DOHH2 (cell line): Measurements from ENCODE around the gene CR1.
"Not testable (repeated sequence)": the region's sequence is repeated elsewhere in the genome, so short reads cannot be mapped to it uniquely, and the experiment has no call there.

ENCODE experiments used
- H3F3A ChIP-seq: fragments of 200-600 bp; sonication (generic), shearing (Covaris generic); 2 replicates; pipeline ENCODE4 v1.6.0; 2016; ENCODE audit warnings: antibody characterized with exemption, mild to moderate bottlenecking; ENCODE audit not compliant: control insufficient read depth, insufficient read depth
- H3K27ac ChIP-seq: fragments of 200-600 bp; sonication (generic); 2 replicates; pipeline ENCODE4 v1.5.1; 2014; ENCODE audit warnings: low read depth, mild to moderate bottlenecking, low read length, moderate library complexity
- H3K27me3 ChIP-seq: fragments of 200-600 bp; sonication (generic); 2 replicates; pipeline ENCODE4 v1.6.1; 2014; ENCODE audit warnings: mild to moderate bottlenecking, low read length, mixed read lengths; ENCODE audit not compliant: control insufficient read depth
- H3K36me3 ChIP-seq: fragments of 200-600 bp; sonication (generic); 2 replicates; pipeline ENCODE4 v1.6.1; 2014; ENCODE audit warnings: mild to moderate bottlenecking, low read length, moderate library complexity, mixed read lengths; ENCODE audit not compliant: control insufficient read depth
- H3K4me1 ChIP-seq: fragments of 200-600 bp; sonication (generic); 2 replicates; pipeline ENCODE4 v1.6.1; 2014; ENCODE audit warnings: mild to moderate bottlenecking, low read length, mixed read lengths; ENCODE audit not compliant: control insufficient read depth
- H3K4me2 ChIP-seq: fragments of 200-600 bp; sonication (generic); 2 replicates; pipeline ENCODE4 v1.6.0; 2014; ENCODE audit warnings: mild to moderate bottlenecking, low read length, moderate library complexity
- H3K4me3 ChIP-seq: fragments of 200-600 bp; sonication (generic); 2 replicates; pipeline ENCODE4 v1.5.1; 2014; ENCODE audit warnings: mild to moderate bottlenecking, low read length, mixed read lengths
- H3K79me2 ChIP-seq: fragments of 200-600 bp; sonication (generic); 2 replicates; pipeline ENCODE4 v1.6.1; 2014; ENCODE audit warnings: mild to moderate bottlenecking, low read length, mixed read lengths; ENCODE audit not compliant: control insufficient read depth
- H3K9me2 ChIP-seq: fragments of 200-600 bp; sonication (generic); replicated peaks from 2 replicates; pipeline ENCODE4 v1.6.1; 2014; ENCODE audit warnings: mild to moderate bottlenecking, low read length, mixed read lengths; ENCODE audit not compliant: control insufficient read depth
- H3K9me3 ChIP-seq: fragments of 200-600 bp; sonication (generic); 2 replicates; pipeline ENCODE4 v1.6.1; 2014; ENCODE audit warnings: antibody characterized with exemption, low read length, mixed read lengths; ENCODE audit not compliant: control insufficient read depth, insufficient read depth
- H4K20me1 ChIP-seq: fragments of 200-600 bp; sonication (generic); 2 replicates; pipeline ENCODE4 v1.6.0; 2014; ENCODE audit warnings: low read depth, mild to moderate bottlenecking, antibody characterized with exemption, low read length, moderate library complexity; ENCODE audit not compliant: control insufficient read depth, insufficient read depth
- EZH2phosphoT487 ChIP-seq: fragments of 200-600 bp; sonication (generic); IDR thresholded peaks from 2 replicates; pipeline ENCODE4 v1.6.1; 2017; ENCODE audit warnings: borderline replicate concordance, mild to moderate bottlenecking, antibody characterized with exemption, low read length, moderate library complexity, mixed read lengths
- TF ChIP-seq, protein P1 (sequence below): fragments of 200-600 bp; sonication (generic); IDR thresholded peaks from one replicate; pipeline ENCODE4 v1.5.1; 2014; ENCODE audit warnings: antibody characterized with exemption, mild to moderate bottlenecking, low read depth, low read length; ENCODE audit not compliant: poor library complexity, severe bottlenecking

The CR1 gene

DNA sequence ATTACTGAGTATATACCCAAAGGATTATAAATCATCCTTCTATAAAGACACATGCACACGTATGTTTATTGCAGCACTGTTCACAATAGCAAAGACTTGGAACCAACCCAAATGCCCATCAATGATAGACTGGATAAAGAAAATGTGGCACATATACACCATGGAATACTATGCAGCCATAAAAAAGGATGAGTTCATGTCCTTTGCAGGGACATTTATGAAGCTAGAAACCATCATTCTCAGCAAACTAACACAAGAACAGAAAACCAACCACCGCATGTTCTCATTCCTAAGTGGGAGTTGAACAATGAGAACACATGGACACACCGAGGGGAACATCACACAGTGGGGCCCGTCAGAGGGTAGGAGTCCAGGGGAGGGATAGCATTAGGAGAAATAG lies 98.1 kb downstream of the CR1 start:
- H4K20me1 ChIP-seq, H3K4me3 ChIP-seq, H3K27me3 ChIP-seq, H3K4me1 ChIP-seq, H3K4me2 ChIP-seq, H3K36me3 ChIP-seq, H3K9me2 ChIP-seq, H3K9me3 ChIP-seq, H3F3A ChIP-seq, H3K79me2 ChIP-seq, H3K27ac ChIP-seq: not testable (repeated sequence)

DNA sequence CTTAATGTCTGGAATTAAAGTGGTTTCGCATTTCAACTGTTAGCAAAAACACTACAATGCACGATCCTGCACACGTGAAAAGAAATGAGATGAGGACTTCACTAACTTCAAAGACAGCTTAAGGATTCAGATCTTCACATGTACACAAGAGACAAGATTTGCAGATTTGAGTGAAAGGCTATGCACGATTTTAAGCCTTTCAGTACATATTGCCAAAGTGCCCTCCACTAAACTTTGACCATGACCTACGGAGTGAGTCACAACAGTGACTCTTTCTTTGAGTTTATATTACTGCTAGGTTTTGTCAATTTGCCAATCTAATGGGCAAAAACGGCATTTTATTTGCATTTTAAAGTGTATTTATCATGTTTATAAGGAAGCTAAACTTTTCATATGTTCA lies 107.8 kb downstream of the CR1 start:
- Histone ChIP-seq H3K4me1 (no peaks in the 10 kb centered on the region), H3K9me2 (no peaks in the 10 kb centered on the region), H3K9me3 (no peaks in the 10 kb centered on the region), H4K20me1 (no peaks in the 10 kb centered on the region), H3K27ac (no peak overlapping the region), H3K36me3 (no peaks in the 10 kb centered on the region), H3K4me2 (no peak overlapping the region), H3K4me3 (no peak overlapping the region), H3F3A (no peaks in the 10 kb centered on the region), H3K79me2 (no peaks in the 10 kb centered on the region), H3K27me3 (no peaks in the 10 kb centered on the region; the same call in none of the 2 replicates)
- TF ChIP-seq, protein P1, sequence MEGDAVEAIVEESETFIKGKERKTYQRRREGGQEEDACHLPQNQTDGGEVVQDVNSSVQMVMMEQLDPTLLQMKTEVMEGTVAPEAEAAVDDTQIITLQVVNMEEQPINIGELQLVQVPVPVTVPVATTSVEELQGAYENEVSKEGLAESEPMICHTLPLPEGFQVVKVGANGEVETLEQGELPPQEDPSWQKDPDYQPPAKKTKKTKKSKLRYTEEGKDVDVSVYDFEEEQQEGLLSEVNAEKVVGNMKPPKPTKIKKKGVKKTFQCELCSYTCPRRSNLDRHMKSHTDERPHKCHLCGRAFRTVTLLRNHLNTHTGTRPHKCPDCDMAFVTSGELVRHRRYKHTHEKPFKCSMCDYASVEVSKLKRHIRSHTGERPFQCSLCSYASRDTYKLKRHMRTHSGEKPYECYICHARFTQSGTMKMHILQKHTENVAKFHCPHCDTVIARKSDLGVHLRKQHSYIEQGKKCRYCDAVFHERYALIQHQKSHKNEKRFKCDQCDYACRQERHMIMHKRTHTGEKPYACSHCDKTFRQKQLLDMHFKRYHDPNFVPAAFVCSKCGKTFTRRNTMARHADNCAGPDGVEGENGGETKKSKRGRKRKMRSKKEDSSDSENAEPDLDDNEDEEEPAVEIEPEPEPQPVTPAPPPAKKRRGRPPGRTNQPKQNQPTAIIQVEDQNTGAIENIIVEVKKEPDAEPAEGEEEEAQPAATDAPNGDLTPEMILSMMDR: no peak
- TF ChIP-seq EZH2phosphoT487: no peak

DNA sequence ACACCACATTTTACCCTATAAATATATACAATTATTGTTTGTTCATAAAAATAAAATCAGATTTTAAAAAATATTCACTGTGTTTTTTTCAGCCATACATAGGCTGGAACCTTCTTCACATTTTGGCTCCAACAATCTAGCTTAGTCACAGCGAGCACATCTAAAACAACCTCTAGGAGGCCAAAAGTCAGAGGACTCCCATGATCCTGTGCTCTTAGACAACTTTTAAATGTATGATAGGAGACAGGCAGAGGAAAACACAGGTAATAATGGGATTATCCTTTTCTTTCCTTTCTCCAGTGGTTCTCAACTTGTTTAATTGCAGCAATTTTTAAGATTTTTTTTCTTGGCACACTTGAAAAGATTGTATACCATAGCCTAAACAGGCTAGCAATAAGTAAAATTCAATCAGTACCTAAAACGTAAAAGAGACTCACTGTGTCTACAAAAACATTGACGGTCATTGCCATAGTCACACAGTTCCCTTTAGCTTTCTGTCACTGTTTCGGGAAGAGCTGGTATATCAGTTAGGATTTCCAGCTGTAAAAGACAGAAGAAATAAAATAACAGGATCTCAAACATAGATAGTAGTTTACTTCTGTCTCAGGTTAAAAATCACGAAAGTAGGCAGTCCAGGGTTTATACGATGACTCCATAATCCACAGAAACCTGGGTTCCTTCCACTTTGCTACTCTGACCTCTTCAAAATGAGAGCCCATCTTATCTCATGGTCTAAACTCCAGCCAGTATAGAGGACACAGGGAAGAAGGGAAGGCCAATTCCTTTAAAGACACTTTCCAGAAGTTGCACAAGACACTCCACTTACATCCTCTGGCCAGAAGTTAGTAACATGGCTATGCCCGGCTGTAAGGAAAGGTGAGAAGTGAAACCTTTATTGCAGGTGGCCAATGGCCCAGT lies 109.7 kb downstream of the CR1 start:
- Histone ChIP-seq H4K20me1 (no peaks in the 10 kb centered on the region), H3K27me3 (no peaks in the 10 kb centered on the region; the same call in none of the 2 replicates), H3K4me2 (no peak overlapping the region), H3K9me2 (no peaks in the 10 kb centered on the region), H3F3A (no peaks in the 10 kb centered on the region), H3K36me3 (no peaks in the 10 kb centered on the region), H3K4me3 (no peak overlapping the region), H3K9me3 (no peaks in the 10 kb centered on the region), H3K79me2 (no peaks in the 10 kb centered on the region), H3K4me1 (no peaks in the 10 kb centered on the region), H3K27ac (no peak overlapping the region)
- TF ChIP-seq, protein P1: no peak
- no peak for TF ChIP-seq EZH2phosphoT487

DNA sequence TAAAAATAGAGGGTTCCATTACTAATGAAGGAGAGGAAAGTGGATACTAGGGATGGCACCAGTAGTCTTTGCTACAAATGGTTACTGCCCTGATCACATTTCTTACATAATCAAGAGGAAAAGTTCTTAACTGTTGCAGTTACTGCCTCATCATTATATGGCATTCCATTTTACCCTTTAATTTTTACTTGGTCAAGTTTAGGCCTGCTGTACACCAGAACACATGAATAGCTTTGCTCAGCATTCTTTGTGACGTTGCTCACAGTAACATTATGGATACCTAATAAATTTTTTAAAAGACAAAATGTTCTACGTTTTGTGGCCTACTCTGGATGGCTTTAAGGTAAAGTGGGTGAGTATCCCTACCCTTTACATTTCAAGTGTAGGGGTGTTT lies 110.4 kb downstream of the CR1 start:
- Histone ChIP-seq H3K4me1 (no peaks in the 10 kb centered on the region), H3K27me3 (no peaks in the 10 kb centered on the region; the same call in none of the 2 replicates), H3K9me2 (no peaks in the 10 kb centered on the region), H3K36me3 (no peaks in the 10 kb centered on the region), H3K9me3 (no peaks in the 10 kb centered on the region), H4K20me1 (no peaks in the 10 kb centered on the region), H3K4me2 (no peak overlapping the region), H3K4me3 (no peak overlapping the region), H3K27ac (no peak overlapping the region), H3K79me2 (no peaks in the 10 kb centered on the region), H3F3A (no peaks in the 10 kb centered on the region)
- TF ChIP-seq, protein P1: no peak
- TF ChIP-seq EZH2phosphoT487: no peak
